Measurements from ENCODE around the gene ITGB2. TPM values are rescaled to one million over a fixed set of nuclear protein-coding genes. Genes with fewer than 3 reads are reported as not detected.

The ITGB2 gene
- 2.1 and 3.4 TPM in 2 replicates for total RNA-seq

GRCh38 chr21:44920694-44921604 is at the start of gene ITGB2:
Gene ITGB2 (minus strand): TSS chr21:44920899. CDS start chr21:44910782, 10,117 bp downstream.

GRCh38 chr21:44939532-44940115 is 18.9 kb upstream of the ITGB2 start, which contains the start of gene SLX9:
Gene SLX9 (plus strand): TSS chr21:44940029. CDS start chr21:44940058, 29 bp downstream.

GRCh38 chr21:44873356-44874239 is 47.1 kb downstream of the ITGB2 start, which contains the start of gene PTTG1IP:
Gene PTTG1IP (minus strand): TSS chr21:44873690. CDS start chr21:44873616, 74 bp downstream.

Other genes starting within 250 kb of the ITGB2 start
- gene KRTAP12-1, start 238.7 kb downstream of the ITGB2 start, total RNA-seq = not detected in 2 replicates
- gene KRTAP10-12, start 223.7 kb downstream of the ITGB2 start, total RNA-seq = not detected in 2 replicates
- gene TSPEAR, start 209.3 kb downstream of the ITGB2 start, total RNA-seq = not detected in 2 replicates
- gene UBE2G2, start 119.1 kb downstream of the ITGB2 start, total RNA-seq = 76.5 and 82.9 TPM in 2 replicates
- 108 and 127 TPM in 2 replicates for gene SUMO3, start 102.8 kb downstream of the ITGB2 start, total RNA-seq
- 288 and 314 TPM in 2 replicates for gene PTTG1IP, start 47.2 kb downstream of the ITGB2 start, total RNA-seq
- gene SLX9, start 19.1 kb upstream of the ITGB2 start, total RNA-seq = 9.6 and 14.8 TPM in 2 replicates
- gene ADARB1, start 153.7 kb upstream of the ITGB2 start, total RNA-seq = 20.2 and 28.1 TPM in 2 replicates

Measured in hair follicle dermal papilla cell (primary cell).